GM23248 (cell line): ENCODE measurements around the gene DCTN4. TPM values are rescaled to one million over a fixed set of nuclear protein-coding genes. Genes with fewer than 3 reads are reported as not detected.
"Not testable (repeated sequence)": the region's sequence is repeated elsewhere in the genome, so short reads cannot be mapped to it uniquely, and the experiment has no call there.

Source experiments
- DNase-seq: peaks from one replicate; pipeline ENCODE4 v3.0.0-alpha.2; 2015
- H2AFZ ChIP-seq: fragments of 200-600 bp; sonication (generic); 2 replicates; pipeline ENCODE4 v1.6.1; 2016; ENCODE audit warnings: antibody characterized with exemption
- H3F3A ChIP-seq: fragments of 200-600 bp; sonication (generic); 2 replicates; pipeline ENCODE4 v1.6.1; 2016; ENCODE audit warnings: mild to moderate bottlenecking, antibody characterized with exemption, mixed run types; ENCODE audit not compliant: insufficient read depth
- H3K27ac ChIP-seq: fragments of 200-600 bp; sonication (generic); 2 replicates; pipeline ENCODE4 v1.5.1; 2016; ENCODE audit warnings: mild to moderate bottlenecking
- H3K27me3 ChIP-seq: fragments of 200-600 bp; sonication (generic); replicated peaks from 2 replicates; pipeline ENCODE4 v1.6.1; 2016; ENCODE audit warnings: mild to moderate bottlenecking; ENCODE audit not compliant: insufficient read depth
- H3K36me3 ChIP-seq: fragments of 200-600 bp; sonication (generic); 2 replicates; pipeline ENCODE4 v1.6.1; 2016; ENCODE audit warnings: low read depth, mild to moderate bottlenecking
- H3K4me1 ChIP-seq: fragments of 200-600 bp; sonication (generic); 2 replicates; pipeline ENCODE4 v1.6.1; 2016; ENCODE audit warnings: mild to moderate bottlenecking; ENCODE audit not compliant: insufficient read depth
- H3K4me2 ChIP-seq: fragments of 200-600 bp; sonication (generic); one replicate; pipeline ENCODE4 v1.6.1; 2016; ENCODE audit warnings: mild to moderate bottlenecking; ENCODE audit not compliant: unreplicated experiment
- H3K4me3 ChIP-seq: fragments of 200-600 bp; sonication (generic); 2 replicates; pipeline ENCODE4 v1.5.1; 2016; ENCODE audit warnings: mild to moderate bottlenecking
- H3K79me2 ChIP-seq: fragments of 200-600 bp; sonication (generic); 2 replicates; pipeline ENCODE4 v1.6.1; 2016; ENCODE audit warnings: mild to moderate bottlenecking; ENCODE audit not compliant: insufficient read depth
- H3K9ac ChIP-seq: fragments of 200-600 bp; sonication (generic); 2 replicates; pipeline ENCODE4 v1.6.1; 2016; ENCODE audit warnings: mild to moderate bottlenecking
- H3K9me2 ChIP-seq: fragments of 200-600 bp; sonication (generic); 2 replicates; pipeline ENCODE4 v1.6.1; 2016; ENCODE audit warnings: mixed run types, mild to moderate bottlenecking, moderate library complexity; ENCODE audit not compliant: insufficient read depth
- H3K9me3 ChIP-seq: fragments of 200-600 bp; sonication (generic); one replicate; pipeline ENCODE4 v1.6.1; 2017; ENCODE audit warnings: low read depth
- H4K20me1 ChIP-seq: fragments of 200-600 bp; sonication (generic); 2 replicates; pipeline ENCODE4 v1.6.0; 2016; ENCODE audit not compliant: insufficient read depth
- EZH2 ChIP-seq: fragments of 200-600 bp; sonication (generic); IDR thresholded peaks from 2 replicates; pipeline ENCODE4 v1.6.1; 2018; ENCODE audit warnings: antibody characterized with exemption, mild to moderate bottlenecking; ENCODE audit not compliant: insufficient read depth, poor library complexity, severe bottlenecking
- EZH2phosphoT487 ChIP-seq: fragments of 200-600 bp; sonication (generic); IDR thresholded peaks from 2 replicates; pipeline ENCODE4 v1.6.1; 2018; ENCODE audit warnings: antibody characterized with exemption, moderate library complexity, mild to moderate bottlenecking, low read depth; ENCODE audit not compliant: insufficient read depth
- WGBS, 2 experiments: methylation state at CpG; one replicate each; pipeline ENCODE4 v1.1.6; 2015 to 2017; ENCODE audit warnings: low lambda C conversion rate in 2 of 2, low coverage in 1 of 2; ENCODE audit errors: missing lambda C conversion rate in 2 of 2; 5-methylcytosine and 5-hydroxymethylcytosine counted together
- in situ Hi-C: fragments of 300-500 bp; cut with MboI; formaldehyde crosslinking; loops from 2 replicates; pipeline ENCODE4 v1.15.0; 2020
- polyA plus RNA-seq: library from polyadenylated mRNA; unstranded; fragments of >200 nt; fragmentation: Nextera tagmentation; extraction: Ambion mirVana; gene quantifications from 2 replicates; pipeline ENCODE4 v1.2.1, GENCODE V29; 2016
- total RNA-seq: library from RNA; depleted of rRNA; stranded (reverse); fragments of >200 nt; shearing (Covaris generic); gene quantifications from 2 replicates; pipeline ENCODE4 v1.2.3, GENCODE V29; 2014

Gene DCTN4
- total and polyA plus RNA-seq, 2 experiments from 2014 or later = 34.5 to 47.1 TPM

GRCh38 chr5:150794927-150795326 lies 36.1 kb upstream of the DCTN4 start:
- H3K9me3 ChIP-seq = no peaks in the 10 kb centered on the region
- 98% methylated on average over 2 of the region's 2 CpGs for WGBS, 2 experiments
- TF ChIP-seq EZH2phosphoT487 = no peak
- TF ChIP-seq EZH2 = no peak
- H3K27ac ChIP-seq = no peak overlapping the region
- H3K9me2 ChIP-seq = no peaks in the 10 kb centered on the region
- no peak overlapping the region for H3K4me3 ChIP-seq
- H3K36me3 ChIP-seq = peaks cover 23% of the 10 kb centered on the region
- H4K20me1 ChIP-seq = no peaks in the 10 kb centered on the region
- H3K4me1 ChIP-seq = peaks cover 25% of the 10 kb centered on the region
- no peaks in the 10 kb centered on the region for H3K27me3 ChIP-seq
- DNase-seq = no peak
- in situ Hi-C loops = no loop called here
- H3K9ac ChIP-seq = no peak overlapping the region
- H3F3A ChIP-seq = peaks cover 61% of the 10 kb centered on the region
- no peak overlapping the region for H2AFZ ChIP-seq
- H3K79me2 ChIP-seq = peaks cover 67% of the 10 kb centered on the region
- no peak overlapping the region for H3K4me2 ChIP-seq

- H2AFZ ChIP-seq, H3K4me2 ChIP-seq, H3K4me3 ChIP-seq, H3K9me2 ChIP-seq, H3K9me3 ChIP-seq, in situ Hi-C loops, H3K27ac ChIP-seq, H3K27me3 ChIP-seq, H3K9ac ChIP-seq, H4K20me1 ChIP-seq, DNase-seq: not testable (repeated sequence)
- WGBS, 2 experiments = 91 to 94% methylated on average over 2 of the region's 2 CpGs
- Histone ChIP-seq H3K79me2 (peaks cover 82% of the 10 kb centered on the region), H3K4me1 (peaks cover 40% of the 10 kb centered on the region), H3K36me3 (peaks cover 16% of the 10 kb centered on the region), H3F3A (peaks cover 66% of the 10 kb centered on the region)
These were observed 34.6 kb upstream of the DCTN4 start for GRCh38 chr5:150793423-150793888.

GRCh38 chr5:150791536-150791935 lies 32.7 kb upstream of the DCTN4 start:
- Histone ChIP-seq H3K4me1 (peaks cover 40% of the 10 kb centered on the region), H3K27ac (peak overlapping the region; percentile 82), H3K4me2 (peak overlapping the region; percentile 56), H3K9ac (no peak overlapping the region), H3K79me2 (peaks cover 96% of the 10 kb centered on the region), H3K4me3 (no peak overlapping the region), H4K20me1 (no peaks in the 10 kb centered on the region), H3K36me3 (peaks cover 8% of the 10 kb centered on the region), H3K27me3 (no peaks in the 10 kb centered on the region), H3K9me3 (no peaks in the 10 kb centered on the region), H2AFZ (no peak overlapping the region), H3F3A (peaks cover 60% of the 10 kb centered on the region), H3K9me2 (no peaks in the 10 kb centered on the region)
- in situ Hi-C loops = no loop called here
- TF ChIP-seq EZH2 (no peak), EZH2phosphoT487 (no peak)
- DNase-seq = peak; percentile 32

- H4K20me1 ChIP-seq = no peaks in the 10 kb centered on the region
- peak overlapping the region; percentile 60 for H3K9ac ChIP-seq
- no peaks in the 10 kb centered on the region for H3K9me2 ChIP-seq
- peaks cover 96% of the 10 kb centered on the region for H3K79me2 ChIP-seq
- no peak for TF ChIP-seq EZH2
- TF ChIP-seq EZH2phosphoT487 = no peak
- H3K4me2 ChIP-seq = peak overlapping the region; percentile 67
- peak overlapping the region; percentile 82 for H3K27ac ChIP-seq
- H3K27me3 ChIP-seq = no peaks in the 10 kb centered on the region
- in situ Hi-C loops = no loop called here
- no peaks in the 10 kb centered on the region for H3K9me3 ChIP-seq
- peaks cover 40% of the 10 kb centered on the region for H3K4me1 ChIP-seq
- DNase-seq = peak; percentile 100
- peak overlapping the region; percentile 47 for H3K4me3 ChIP-seq
- WGBS, 2 experiments = 26 to 28% methylated on average over 7 of the region's 7 CpGs
- H2AFZ ChIP-seq = no peak overlapping the region
- no peaks in the 10 kb centered on the region for H3K36me3 ChIP-seq
- peaks cover 68% of the 10 kb centered on the region for H3F3A ChIP-seq
These were observed 31.3 kb upstream of the DCTN4 start for GRCh38 chr5:150789943-150790611.

- DNase-seq = no peak
These were observed 30.6 kb upstream of the DCTN4 start for GRCh38 chr5:150789450-150789849.

More at GRCh38 chr5:150789450-150789849, 30.6 kb upstream of the DCTN4 start:
- H2AFZ ChIP-seq = no peak overlapping the region
- H3K27ac ChIP-seq = peak overlapping the region; percentile 82
- TF ChIP-seq EZH2phosphoT487 (no peak), EZH2 (no peak)
- no peaks in the 10 kb centered on the region for H3K36me3 ChIP-seq
- no peaks in the 10 kb centered on the region for H3K9me3 ChIP-seq
- peak overlapping the region; percentile 67 for H3K4me2 ChIP-seq
- peaks cover 45% of the 10 kb centered on the region for H3K4me1 ChIP-seq
- no peak overlapping the region for H3K9ac ChIP-seq
- H3K4me3 ChIP-seq = peak overlapping the region; percentile 37
- peaks cover 96% of the 10 kb centered on the region for H3K79me2 ChIP-seq
- H3K27me3 ChIP-seq = no peaks in the 10 kb centered on the region
- H4K20me1 ChIP-seq = no peaks in the 10 kb centered on the region
- no peaks in the 10 kb centered on the region for H3K9me2 ChIP-seq
- 92 to 96% methylated on average over 6 of the region's 6 CpGs for WGBS, 2 experiments
- H3F3A ChIP-seq = peaks cover 75% of the 10 kb centered on the region
- in situ Hi-C loops = no loop called here
